Right renal cortex interstitium (tissue), 3 donors: ENCODE results near the gene SLC25A31. TPM values are rescaled to one million over a fixed set of nuclear protein-coding genes. Genes with fewer than 3 reads are reported as not detected.

Experiments
- DNase-seq, 3 donors: peaks; one replicate each; pipeline ENCODE4 v3.0.0-alpha.2; 2013; ENCODE audit warnings: low read depth in 3 of 3, low spot score in 2 of 3
- polyA plus RNA-seq, 3 donors: library from polyadenylated mRNA; unstranded; fragments of 120-200 nt; gene quantifications; one replicate each; pipeline ENCODE4 v1.2.1, GENCODE V29; 2013; ENCODE audit not compliant: insufficient read length in 3 of 3

Gene SLC25A31
- polyA plus RNA-seq, 3 donors = not detected

DNA sequence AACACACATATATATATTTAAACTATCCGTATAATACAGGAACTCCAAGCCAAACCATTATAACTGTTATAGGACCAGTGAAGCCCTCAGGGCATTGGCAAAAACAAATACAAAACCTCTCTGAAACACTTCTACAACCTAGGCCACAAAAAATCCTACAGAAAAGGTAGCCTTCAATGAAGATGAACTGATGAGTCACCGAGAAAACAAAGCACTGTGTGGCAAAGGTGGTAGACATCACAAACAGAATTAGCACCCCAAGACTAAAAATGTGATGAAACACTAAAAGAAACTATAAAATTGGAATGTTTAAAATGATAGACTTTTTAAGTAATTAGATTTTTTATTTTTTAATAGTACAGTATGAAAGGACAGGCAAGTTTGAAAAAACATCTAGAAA lies 46.4 kb downstream of the SLC25A31 start:
- DNase-seq = no peak

DNA sequence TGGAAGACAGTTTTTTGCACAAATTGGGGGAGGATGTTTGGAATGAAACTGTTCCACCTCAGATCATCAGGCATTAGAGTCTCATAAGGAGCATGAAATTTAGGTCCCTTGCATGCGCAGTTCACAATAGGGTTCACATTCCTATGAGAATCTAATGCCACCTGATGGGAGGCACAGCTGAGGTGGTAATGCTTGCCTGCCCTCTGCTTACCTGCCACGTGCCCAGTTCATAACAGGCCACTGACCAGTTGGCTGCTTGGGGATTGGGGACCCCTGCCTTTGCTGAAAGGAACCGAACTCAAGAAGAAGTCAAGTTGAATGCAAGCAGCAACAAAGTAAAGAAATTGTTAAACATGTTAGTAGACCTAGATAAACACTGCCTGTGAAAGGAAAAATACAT lies 47.3 kb downstream of the SLC25A31 start:
- no peak for DNase-seq

DNA sequence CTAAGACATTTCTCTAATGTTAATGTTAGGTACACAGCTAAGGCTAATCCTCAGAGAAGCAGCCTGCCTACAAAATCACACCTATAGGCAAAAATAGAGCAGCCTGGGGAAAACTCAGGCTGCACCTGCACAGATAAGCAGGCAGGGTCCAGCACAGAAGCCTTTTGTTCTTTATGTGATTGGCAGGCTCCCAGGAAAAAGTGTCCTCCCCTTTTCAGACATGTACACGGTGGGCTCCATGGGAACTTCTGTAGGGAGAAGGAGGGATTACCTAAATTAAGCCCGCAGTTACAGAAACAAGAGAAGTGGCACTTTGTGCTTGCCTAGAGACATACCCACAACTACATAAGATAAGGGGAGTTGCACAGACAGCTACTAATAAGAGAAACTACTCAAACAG lies 47.9 kb downstream of the SLC25A31 start:
- no peak for DNase-seq

DNA sequence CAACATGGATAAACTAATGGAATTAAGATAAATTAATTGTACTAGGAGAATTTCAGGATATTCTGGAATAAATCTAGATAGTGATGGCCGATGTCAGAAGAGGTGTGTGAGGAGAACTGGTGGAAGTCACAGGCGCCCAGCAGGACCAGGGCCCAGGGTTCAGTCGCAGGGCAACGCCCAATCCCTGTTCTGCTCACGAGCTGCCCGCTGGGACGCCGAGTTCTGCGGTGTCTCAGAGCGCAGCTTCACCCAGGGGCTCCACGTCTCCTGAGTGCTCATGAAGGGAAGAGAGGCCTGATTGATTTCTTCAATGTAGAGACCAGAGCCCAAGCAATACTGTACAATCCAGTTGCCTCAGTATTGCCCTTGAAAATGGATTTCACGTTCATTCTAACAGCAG lies 50.4 kb downstream of the SLC25A31 start:
- DNase-seq = no peak

DNA sequence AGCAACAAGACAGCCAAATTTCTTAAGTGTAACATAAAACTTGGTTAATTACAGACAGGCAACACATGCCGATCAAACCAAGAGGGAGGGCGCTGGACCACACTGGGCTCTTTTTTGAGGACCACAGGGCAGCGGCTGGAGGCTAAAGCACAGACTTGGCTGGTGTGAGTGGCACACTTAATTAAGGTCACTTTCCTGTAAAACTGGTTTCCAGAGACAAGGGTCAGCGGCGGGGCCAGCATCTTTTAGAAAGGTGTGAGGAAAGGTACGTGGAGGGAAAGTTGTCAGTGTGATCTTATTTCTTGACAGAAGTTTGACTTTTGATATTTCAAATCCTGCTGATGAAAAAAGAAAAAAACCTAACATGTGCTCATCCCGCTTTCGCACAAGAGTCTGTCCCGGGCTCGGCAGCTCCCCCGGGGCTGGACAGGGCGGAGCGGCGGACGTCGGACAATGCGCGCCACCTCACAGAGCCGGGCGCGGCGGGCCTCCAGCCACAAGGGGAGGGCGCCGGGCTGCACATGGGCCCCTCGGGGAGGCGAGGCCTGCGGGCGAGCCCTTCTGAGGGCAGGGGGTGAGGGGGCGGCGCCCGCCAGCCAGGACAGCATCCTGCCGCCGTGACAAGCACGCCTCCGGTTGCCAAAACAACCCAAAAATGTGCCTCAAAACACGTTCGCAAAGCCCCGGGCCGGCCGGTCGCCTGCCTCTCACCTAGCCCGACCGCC lies 51.3 kb downstream of the SLC25A31 start:
- DNase-seq = peak in 1 of 3 donors; percentile 12

DNA sequence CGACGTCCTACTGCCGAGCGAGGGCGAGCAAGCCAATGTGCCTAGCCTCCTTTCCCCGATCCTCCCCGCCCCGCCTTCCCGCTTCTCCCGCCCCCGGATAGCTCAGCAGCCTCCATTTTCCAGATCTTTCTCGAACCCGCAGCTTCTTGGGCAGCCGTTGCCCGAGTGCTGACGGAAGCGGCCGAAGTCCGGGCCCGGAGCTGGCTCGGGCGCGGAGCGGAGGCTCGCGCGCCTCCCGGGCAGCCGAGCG lies 51.8 kb downstream of the SLC25A31 start:
- DNase-seq = peak in 1 of 3 donors; percentile 77

DNA sequence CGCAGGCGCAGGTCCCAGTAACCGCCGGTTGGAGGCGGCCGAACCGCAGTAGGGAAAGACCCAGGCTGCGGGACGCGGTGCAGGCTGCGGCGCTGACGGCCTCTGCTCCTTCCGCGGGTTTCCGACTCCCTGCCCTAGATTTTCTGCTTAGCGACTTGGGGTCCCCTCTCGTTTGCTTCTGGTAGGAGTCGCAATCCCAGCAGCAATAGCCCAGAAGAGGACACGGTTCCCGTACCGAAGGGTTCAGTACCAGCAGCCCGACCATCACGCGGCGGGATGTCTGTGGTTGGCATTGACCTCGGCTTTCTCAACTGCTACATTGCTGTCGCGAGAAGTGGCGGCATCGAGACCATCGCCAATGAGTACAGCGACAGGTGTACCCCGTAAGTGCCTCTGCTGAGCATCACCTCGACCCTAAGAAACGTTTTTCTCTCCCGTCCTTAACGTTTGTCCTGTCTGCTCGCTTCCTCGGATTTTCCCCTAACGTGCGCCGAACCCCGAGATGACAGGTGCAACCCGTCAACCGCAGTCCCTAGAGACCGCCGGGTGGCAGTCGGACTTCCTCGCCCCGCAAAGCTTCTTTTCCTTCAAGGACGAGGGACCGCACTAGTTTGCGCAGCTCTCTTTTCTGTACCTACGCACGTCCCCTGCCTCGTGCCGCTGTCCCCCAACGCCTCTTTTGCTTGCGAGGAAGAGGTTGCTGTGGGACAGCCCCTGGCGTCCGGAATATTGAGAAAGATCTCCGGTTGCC lies 52.2 kb downstream of the SLC25A31 start, which contains the start of gene HSPA4L:
Gene HSPA4L (plus strand): TSS at position 48 of the 751 bp plus-strand sequence. CDS start 229 bp downstream, at position 277.
- peak; percentile 23 to 67 (median 64) for DNase-seq

DNA sequence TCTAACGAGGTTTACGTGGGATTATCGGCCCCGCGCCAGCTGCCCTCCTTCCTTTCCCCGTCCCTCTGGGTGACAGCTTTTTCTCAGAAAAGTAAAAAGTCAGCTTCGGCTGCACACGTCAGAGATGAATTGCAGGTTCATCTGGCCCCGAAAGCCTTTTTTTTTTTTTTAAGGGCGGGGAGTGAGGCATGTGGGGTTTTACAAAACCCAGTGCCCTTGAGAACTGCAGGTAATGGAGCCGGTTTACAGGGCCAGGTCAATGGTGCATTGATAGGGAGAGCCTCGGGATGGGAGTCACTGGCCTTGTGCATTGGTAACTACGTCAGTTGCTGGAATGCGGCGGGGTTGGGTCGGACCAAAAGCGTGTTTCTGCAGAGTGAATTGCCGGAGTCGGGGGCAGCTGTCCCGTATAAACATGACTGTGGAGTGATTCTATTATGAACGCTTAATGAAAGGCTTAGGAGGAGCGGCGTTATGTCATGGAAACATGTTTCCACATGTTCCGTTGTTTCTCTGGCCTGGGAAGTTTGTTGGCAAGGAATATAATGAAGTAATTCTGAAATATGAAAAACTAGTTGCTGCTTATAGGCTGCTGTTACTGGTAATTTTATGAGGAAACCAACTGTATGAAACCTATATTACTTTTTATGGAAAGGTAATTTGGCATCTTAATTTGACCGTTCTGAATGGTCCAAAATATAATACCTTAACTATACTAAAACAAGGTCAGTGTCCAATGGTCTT lies 53.0 kb downstream of the SLC25A31 start:
- peak in 2 of 3 donors; percentile 36 for DNase-seq

DNA sequence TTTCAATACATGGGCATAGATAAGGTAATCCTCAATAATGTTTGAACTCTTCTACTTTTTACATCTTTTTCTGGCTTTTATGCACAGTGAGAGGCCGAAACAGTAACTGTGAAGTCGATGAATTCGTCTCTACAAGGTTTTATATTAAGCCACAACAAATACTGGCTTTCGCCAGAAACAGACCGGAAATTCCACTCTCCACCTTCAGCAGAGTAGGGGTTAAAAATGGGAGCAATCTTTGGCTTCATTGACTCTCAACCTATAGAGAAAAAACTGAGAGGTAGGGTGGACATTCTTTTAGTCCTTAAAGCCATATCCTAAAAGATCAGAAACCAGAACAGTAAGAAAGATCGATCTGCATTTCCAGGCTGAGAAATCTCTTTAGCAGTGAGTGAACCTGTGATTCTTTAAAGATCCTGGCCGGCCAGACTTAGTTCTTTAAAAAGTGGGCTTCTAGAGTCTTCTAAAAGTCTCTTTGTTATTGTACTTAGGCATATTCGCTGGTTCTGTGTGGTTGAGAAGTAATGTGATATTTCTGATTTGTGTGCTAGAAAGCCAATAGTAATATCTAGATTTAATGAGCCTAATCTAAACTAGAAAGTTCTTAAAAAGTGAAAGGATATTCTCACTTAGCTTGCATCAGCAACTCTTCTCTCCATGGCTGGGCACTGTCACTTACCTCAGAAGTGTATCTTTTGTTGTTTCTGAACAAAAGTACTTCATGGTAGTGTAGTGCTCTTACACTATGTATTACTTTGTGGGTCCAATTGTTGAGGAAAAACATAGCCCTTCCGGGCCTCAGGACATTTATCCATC lies 54.0 kb downstream of the SLC25A31 start:
- DNase-seq = no peak

DNA sequence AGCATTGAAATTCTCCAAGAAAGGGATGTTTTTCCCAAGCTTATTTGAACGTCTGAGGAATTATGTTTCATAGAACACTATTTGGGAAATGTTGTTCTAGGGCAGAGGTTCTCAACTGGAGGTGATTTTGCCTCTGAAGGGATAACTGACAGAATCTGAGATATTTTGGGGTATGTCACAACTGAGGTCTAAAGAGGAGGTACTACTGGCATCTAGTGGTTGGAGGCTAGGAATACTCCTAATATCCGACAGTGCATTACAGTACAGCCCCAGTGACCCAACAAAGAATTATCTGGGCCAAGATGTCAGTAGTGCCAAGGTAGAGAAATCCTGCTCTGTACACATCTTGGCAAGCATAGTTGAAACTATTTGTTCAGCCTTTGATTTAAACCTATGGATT lies 58.3 kb downstream of the SLC25A31 start:
- DNase-seq = no peak

DNA sequence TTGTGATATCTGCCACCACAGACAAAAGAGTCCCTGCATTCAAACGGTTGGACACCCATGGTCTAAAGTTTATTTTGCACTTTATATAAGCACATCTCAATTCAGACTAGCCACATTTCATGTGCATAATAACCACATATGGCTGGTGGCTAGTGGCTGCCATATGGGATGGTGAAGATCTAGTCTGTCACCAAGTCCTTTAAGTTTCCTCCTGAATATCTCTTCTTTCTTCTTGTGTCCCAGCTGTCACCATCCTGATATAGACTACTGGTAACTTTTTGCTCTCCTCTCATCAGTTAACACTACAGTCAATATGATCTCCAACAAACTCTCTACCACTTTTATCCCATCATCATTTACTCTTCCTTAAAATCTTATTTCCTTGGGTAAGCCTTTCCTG lies 61.2 kb downstream of the SLC25A31 start:
- no peak for DNase-seq

DNA sequence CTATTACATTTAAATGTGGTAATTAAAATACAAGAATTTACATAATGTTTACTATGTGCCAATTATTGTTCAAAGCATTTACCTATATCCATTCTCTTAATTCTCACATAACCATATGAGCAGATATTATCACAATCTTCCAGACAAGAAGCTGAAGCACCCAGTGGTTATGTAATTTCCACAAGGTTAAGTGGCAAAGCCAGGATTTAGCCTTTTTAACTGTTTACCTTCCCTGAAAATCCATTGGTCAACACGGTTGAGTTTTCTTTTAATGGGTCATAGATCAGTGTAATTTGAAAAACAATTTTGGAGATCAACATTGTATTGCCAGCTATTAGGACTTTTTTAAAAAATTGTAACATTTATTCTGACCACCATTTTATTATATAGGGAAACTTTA lies 63.3 kb downstream of the SLC25A31 start:
- no peak for DNase-seq

DNA sequence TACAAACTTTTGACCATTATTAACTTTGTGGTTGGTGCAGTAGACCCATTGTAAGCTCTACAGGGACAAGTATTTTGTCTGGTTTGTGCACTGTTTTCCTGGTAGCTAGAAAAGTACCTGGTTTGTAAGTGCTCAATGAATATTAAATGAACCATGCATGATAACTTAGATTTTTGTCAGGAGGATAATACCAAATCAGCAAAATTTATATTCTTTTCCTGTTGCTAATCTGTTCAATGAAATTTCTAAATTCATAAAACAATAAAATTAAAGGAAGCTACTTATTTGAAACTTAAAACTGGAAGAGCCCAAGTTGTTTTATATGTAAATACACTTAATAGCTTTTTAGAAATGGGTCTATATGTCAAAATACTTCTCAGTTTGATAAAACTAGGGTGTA lies 69.5 kb downstream of the SLC25A31 start:
- no peak for DNase-seq

DNA sequence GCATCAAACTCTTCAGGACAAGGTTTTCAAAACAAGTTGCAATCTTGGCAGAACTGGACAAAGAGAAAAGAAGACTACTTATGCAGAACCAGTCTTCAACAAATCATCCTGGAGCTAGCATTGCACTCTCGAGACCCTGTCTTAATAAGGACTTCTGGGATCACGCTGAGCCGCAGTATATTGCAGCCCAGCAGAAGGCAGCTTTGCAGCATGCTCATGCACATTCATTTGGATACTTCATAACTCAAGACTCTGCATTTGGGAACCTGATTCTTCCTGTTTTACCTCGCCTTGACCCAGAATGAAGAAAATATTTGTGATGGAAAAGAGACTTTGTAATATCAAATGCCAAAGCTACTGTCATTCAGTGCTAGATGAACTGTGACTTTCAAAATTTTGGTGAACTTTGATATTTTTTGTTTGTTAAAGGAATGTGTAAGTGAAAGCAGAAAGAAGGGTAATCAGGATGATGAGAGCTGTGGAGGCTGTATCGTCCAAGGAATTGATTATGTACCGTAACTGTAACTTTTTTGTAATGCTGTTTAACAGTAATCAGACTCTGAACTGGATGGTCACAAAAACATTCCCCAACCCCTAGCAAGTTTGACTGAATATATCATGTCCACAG lies 79.1 kb downstream of the SLC25A31 start:
- no peak for DNase-seq

DNA sequence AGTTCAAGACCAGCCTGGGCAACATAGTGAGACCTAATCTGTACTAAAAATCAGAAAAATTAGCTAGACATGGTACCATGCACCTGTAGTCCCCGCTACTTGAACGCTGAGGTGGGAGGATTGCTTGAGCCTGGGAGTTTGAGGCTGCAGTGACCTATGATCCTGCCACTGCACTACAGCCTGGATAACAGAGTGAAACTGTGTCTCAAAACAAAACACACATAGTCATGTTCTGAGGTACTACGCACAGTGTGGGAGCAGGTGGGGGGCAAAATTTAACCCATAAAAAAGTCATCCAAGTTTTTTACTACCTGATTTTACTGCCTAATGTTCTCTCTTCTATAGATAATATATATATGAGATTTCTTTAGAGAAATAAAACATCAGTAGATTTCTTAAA lies 80.4 kb downstream of the SLC25A31 start:
- no peak for DNase-seq

DNA sequence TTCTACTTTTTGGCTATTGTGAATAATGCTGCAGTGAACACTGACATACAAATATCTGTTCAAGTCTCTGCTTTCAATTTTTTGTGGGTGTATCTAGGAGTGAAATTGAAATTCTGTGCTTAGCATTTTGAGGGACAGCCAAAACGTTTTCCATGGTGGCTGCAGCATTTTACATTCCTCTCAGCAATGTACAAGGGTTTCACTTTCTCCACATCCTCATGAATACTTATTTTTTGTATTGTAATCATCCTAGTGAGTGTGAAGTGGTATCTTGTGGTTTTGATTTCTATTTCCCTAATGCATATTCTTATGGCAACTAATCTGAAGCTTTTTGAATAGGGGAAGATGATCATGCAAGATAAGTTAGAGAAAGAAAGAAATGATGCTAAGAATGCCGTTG lies 92.2 kb downstream of the SLC25A31 start:
- no peak for DNase-seq
